DND-41 (cell line): ENCODE data around the gene FYB2.

Experiments
- ATAC-seq: fragments of 200-7000 bp; cut with Tn5 transposase; 3 replicates; pipeline ENCODE4 v1.9.1; 2021; ENCODE audit warnings: low read depth; ENCODE audit not compliant: insufficient read depth
- DNase-seq: peaks from one replicate; pipeline ENCODE4 v3.0.0-alpha.2; 2020
- H2AFZ ChIP-seq: 2 replicates; pipeline ENCODE4 v1.6.0; 2012; ENCODE audit warnings: low read depth, low read length
- H3K27ac ChIP-seq: 2 replicates; pipeline ENCODE4 v1.5.1; 2012; ENCODE audit warnings: low read length, inconsistent platforms
- H3K27me3 ChIP-seq: fragments of 200-600 bp; sonication (generic); 2 replicates; pipeline ENCODE4 v1.6.0; 2012; ENCODE audit warnings: low read length, mild to moderate bottlenecking, inconsistent platforms; ENCODE audit not compliant: insufficient read depth, poor library complexity
- H3K36me3 ChIP-seq: 2 replicates; pipeline ENCODE4 v1.5.1; 2012; ENCODE audit warnings: low read length, inconsistent platforms; ENCODE audit not compliant: insufficient read depth
- H3K4me1 ChIP-seq: 2 replicates; pipeline ENCODE4 v1.5.1; 2012; ENCODE audit warnings: mild to moderate bottlenecking, low read length; ENCODE audit not compliant: insufficient read depth
- H3K4me2 ChIP-seq: 2 replicates; pipeline ENCODE4 v1.6.0; 2012; ENCODE audit warnings: mild to moderate bottlenecking, moderate library complexity, low read length, inconsistent platforms; ENCODE audit not compliant: insufficient read depth
- H3K4me3 ChIP-seq, 2 experiments: fragments of 200-600 bp in 1 of 2; shearing (Covaris generic) in 1 of 2; 2 replicates each; pipeline ENCODE4 v1.5.1; 2012 to 2016; ENCODE audit warnings: inconsistent platforms in 2 of 2, low read length in 2 of 2, mild to moderate bottlenecking in 2 of 2, low read depth in 1 of 2, moderate library complexity in 1 of 2
- H3K79me2 ChIP-seq: 2 replicates; pipeline ENCODE4 v1.6.0; 2012; ENCODE audit warnings: low read length, inconsistent platforms; ENCODE audit not compliant: insufficient read depth
- H3K9ac ChIP-seq: 2 replicates; pipeline ENCODE4 v1.6.0; 2012; ENCODE audit warnings: low read depth, mild to moderate bottlenecking, inconsistent platforms, low read length, moderate library complexity
- H3K9me3 ChIP-seq: 2 replicates; pipeline ENCODE4 v1.5.1; 2012; ENCODE audit warnings: low read length, moderate library complexity, mild to moderate bottlenecking, inconsistent platforms; ENCODE audit not compliant: insufficient read depth, severe bottlenecking
- H4K20me1 ChIP-seq: 2 replicates; pipeline ENCODE4 v1.6.0; 2012; ENCODE audit warnings: low read length; ENCODE audit not compliant: insufficient read depth
- EZH2 ChIP-seq: IDR thresholded peaks from 3 replicates; pipeline ENCODE4 v1.6.1; 2012; ENCODE audit warnings: borderline replicate concordance, low read depth, mild to moderate bottlenecking, moderate library complexity, low read length, inconsistent platforms; ENCODE audit not compliant: severe bottlenecking
- TF ChIP-seq, protein P1 (sequence below): IDR thresholded peaks from 2 replicates; pipeline ENCODE4 v1.5.1; 2012; ENCODE audit warnings: borderline replicate concordance, low read length, moderate library complexity, mild to moderate bottlenecking; ENCODE audit not compliant: poor library complexity, severe bottlenecking; ENCODE audit errors: extremely low read depth

The FYB2 gene

DNA sequence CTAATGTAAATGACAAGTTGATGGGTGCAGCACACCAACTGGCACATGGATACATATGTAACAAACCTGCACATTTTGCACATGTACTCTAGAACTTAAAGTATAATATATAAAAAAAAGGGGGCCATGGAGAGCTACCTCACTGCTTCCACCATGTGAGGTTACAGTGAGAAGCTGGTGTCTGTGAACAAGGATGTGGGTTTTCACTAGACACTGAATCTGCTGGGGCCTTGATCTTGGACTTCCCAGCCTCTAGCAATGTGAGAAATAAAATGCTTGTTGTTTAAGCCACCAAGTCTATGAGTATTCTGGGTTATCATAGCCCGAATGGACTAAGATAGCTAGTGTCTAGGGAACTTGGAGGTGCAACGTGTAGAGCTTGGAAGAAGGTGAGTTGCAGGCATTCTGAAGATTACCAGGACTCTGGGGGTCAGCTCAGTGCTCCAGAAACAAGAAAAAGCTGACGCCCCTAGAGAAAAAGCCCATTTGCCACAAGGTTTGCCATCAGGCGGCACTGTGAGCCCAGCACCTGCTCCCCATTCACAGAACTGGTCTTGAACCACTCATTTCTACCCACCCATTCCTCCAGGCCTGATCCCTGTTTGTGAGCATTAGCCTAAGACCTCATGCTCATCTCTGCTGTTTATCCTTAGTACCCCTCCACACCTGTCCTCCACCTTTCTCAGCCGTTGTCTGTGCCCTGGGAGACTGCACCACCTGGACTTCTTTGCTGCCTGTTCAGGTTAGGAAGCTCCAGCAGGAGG is 15.1 kb upstream of the FYB2 start:
- no peak for DNase-seq
- no peaks in the 10 kb centered on the region for H3K36me3 ChIP-seq

DNA sequence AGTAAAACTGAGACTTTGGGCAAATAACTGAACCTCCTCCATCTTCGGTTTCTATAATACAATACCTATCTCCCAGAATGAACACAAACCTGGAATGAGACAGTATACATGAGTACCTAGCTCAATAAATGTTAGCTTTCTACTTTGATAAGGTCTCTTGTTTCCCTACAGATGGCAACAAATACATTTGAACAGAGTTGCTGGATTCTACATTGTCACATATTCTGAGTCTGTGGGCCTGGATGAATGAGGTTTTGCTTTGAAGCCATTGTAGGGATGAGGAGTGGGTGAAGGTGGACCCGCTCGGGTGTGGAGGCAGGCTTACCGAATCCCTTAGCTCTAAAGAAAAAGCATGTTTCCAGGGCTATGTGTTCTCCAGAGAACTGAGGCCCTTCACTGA is 13.9 kb upstream of the FYB2 start:
- Histone ChIP-seq H3K36me3 (no peaks in the 10 kb centered on the region), H3K4me3 (no peak overlapping the region), H3K4me2 (no peak overlapping the region), H3K27ac (no peak overlapping the region), H3K9ac (no peak overlapping the region), H3K4me1 (no peaks in the 10 kb centered on the region), H3K79me2 (no peaks in the 10 kb centered on the region), H3K9me3 (no peaks in the 10 kb centered on the region), H4K20me1 (no peaks in the 10 kb centered on the region), H3K27me3 (peaks cover 5% of the 10 kb centered on the region), H2AFZ (no peak overlapping the region)
- DNase-seq (no peak), ATAC-seq (no peak)
- no peak for TF ChIP-seq EZH2
- TF ChIP-seq, protein P1, sequence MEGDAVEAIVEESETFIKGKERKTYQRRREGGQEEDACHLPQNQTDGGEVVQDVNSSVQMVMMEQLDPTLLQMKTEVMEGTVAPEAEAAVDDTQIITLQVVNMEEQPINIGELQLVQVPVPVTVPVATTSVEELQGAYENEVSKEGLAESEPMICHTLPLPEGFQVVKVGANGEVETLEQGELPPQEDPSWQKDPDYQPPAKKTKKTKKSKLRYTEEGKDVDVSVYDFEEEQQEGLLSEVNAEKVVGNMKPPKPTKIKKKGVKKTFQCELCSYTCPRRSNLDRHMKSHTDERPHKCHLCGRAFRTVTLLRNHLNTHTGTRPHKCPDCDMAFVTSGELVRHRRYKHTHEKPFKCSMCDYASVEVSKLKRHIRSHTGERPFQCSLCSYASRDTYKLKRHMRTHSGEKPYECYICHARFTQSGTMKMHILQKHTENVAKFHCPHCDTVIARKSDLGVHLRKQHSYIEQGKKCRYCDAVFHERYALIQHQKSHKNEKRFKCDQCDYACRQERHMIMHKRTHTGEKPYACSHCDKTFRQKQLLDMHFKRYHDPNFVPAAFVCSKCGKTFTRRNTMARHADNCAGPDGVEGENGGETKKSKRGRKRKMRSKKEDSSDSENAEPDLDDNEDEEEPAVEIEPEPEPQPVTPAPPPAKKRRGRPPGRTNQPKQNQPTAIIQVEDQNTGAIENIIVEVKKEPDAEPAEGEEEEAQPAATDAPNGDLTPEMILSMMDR = no peak

More for the DNA sequence above, 15.1 kb upstream of the FYB2 start:
- Histone ChIP-seq H3K9ac (no peak overlapping the region), H3K4me2 (no peak overlapping the region), H3K9me3 (no peaks in the 10 kb centered on the region), H2AFZ (no peak overlapping the region), H4K20me1 (no peaks in the 10 kb centered on the region), H3K4me1 (no peaks in the 10 kb centered on the region), H3K27ac (no peak overlapping the region), H3K4me3 (no peak overlapping the region), H3K79me2 (no peaks in the 10 kb centered on the region), H3K27me3 (peaks cover 2% of the 10 kb centered on the region)
- no peak for ATAC-seq
- TF ChIP-seq, protein P1 = no peak
- TF ChIP-seq EZH2 = no peak

DNA sequence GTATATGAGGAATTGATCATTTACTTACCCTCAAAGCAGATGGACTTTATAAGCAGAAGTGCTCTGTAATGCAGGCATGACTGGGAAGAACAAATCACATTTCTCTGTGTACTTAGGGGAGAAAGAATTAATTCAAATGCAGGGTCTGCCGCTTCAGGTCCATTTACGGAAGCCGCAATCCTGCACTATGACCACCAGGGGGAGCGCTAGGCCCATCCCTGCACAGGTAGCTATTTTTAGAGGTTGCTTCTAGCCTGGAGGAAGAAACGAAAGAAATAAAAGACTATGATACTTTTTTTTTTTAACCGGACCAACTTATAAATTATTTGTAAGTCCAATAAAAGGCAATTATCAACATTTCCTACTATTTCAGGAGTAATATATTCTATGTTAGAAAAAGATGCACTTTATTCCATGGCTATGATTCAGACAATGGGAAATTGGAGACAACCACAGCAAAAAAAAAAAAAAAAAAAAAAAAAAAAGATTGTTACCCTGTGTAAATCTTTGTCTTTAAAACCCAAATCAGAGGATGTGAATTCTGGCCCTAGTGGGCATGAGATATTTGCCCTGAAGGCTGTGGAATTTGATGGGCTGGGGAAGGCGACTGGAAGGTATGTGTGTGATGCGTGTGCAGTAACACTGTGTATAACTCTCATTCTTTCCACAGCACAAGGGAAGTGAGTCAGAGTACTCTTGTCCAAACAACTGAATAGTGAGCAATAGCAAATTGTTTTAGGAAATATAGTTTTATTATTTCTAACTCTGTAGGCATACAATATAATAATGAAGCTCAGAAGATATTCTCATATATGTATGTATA is 12.9 kb upstream of the FYB2 start:
- H3K27me3 ChIP-seq = peaks cover 5% of the 10 kb centered on the region
- no peaks in the 10 kb centered on the region for H3K79me2 ChIP-seq
- H3K9ac ChIP-seq = no peak overlapping the region
- no peak overlapping the region for H3K4me3 ChIP-seq
- H3K4me2 ChIP-seq = no peak overlapping the region
- DNase-seq = peak; percentile 64
- no peaks in the 10 kb centered on the region for H3K9me3 ChIP-seq
- no peak for TF ChIP-seq EZH2
- TF ChIP-seq, protein P1 = peak; percentile 96
- H3K4me1 ChIP-seq = no peaks in the 10 kb centered on the region
- H4K20me1 ChIP-seq = no peaks in the 10 kb centered on the region
- peak; percentile 66; the same call in 2 of the 3 replicates for ATAC-seq
- no peaks in the 10 kb centered on the region for H3K36me3 ChIP-seq
- no peak overlapping the region for H2AFZ ChIP-seq
- no peak overlapping the region for H3K27ac ChIP-seq
